Hepatocyte (in vitro differentiated cells): ENCODE measurements around the gene ZFHX3. TPM values are rescaled to one million over a fixed set of nuclear protein-coding genes. Genes with fewer than 3 reads are reported as not detected.
A peak's percentile ranks its signal among the peaks of the same experiment; 100 is the strongest.

Experiments
- DNase-seq: peaks from one replicate; pipeline ENCODE4 v3.0.0-alpha.2; 2016; ENCODE audit warnings: low spot score
- H2AFZ ChIP-seq: fragments of 200-600 bp; sonication (generic); 2 replicates; pipeline ENCODE4 v1.6.0; 2016; ENCODE audit warnings: antibody characterized with exemption, mild to moderate bottlenecking
- H3K27ac ChIP-seq: fragments of 200-600 bp; sonication (generic); 2 replicates; pipeline ENCODE4 v1.5.1; 2016; ENCODE audit warnings: mild to moderate bottlenecking
- H3K27me3 ChIP-seq: fragments of 200-600 bp; sonication (generic); 2 replicates; pipeline ENCODE4 v1.6.1; 2016
- H3K36me3 ChIP-seq: fragments of 200-600 bp; sonication (generic); replicated peaks from 2 replicates; pipeline ENCODE4 v1.5.1; 2016; ENCODE audit warnings: low read depth; ENCODE audit not compliant: insufficient read depth
- H3K4me1 ChIP-seq: fragments of 200-600 bp; sonication (generic); 2 replicates; pipeline ENCODE4 v1.5.1; 2016; ENCODE audit warnings: mild to moderate bottlenecking, moderate library complexity; ENCODE audit not compliant: insufficient read depth
- H3K4me2 ChIP-seq: fragments of 200-600 bp; sonication (generic); 2 replicates; pipeline ENCODE4 v1.6.0; 2016
- H3K4me3 ChIP-seq: fragments of 200-600 bp; sonication (generic); 2 replicates; pipeline ENCODE4 v1.5.1; 2016; ENCODE audit warnings: mild to moderate bottlenecking
- H3K79me2 ChIP-seq: fragments of 200-600 bp; sonication (generic); 2 replicates; pipeline ENCODE4 v1.6.0; 2017; ENCODE audit warnings: mild to moderate bottlenecking
- H3K9me2 ChIP-seq: fragments of 200-600 bp; sonication (generic); replicated peaks from 2 replicates; pipeline ENCODE4 v1.6.0; 2017; ENCODE audit warnings: mild to moderate bottlenecking; ENCODE audit not compliant: insufficient read depth
- H3K9me3 ChIP-seq: fragments of 200-600 bp; sonication (generic); 2 replicates; pipeline ENCODE4 v1.5.1; 2016; ENCODE audit warnings: low read depth, mild to moderate bottlenecking
- H4K20me1 ChIP-seq: fragments of 200-600 bp; sonication (generic); 2 replicates; pipeline ENCODE4 v1.6.0; 2016; ENCODE audit warnings: mild to moderate bottlenecking; ENCODE audit not compliant: insufficient read depth, poor library complexity, severe bottlenecking
- EZH2 ChIP-seq: fragments of 200-600 bp; sonication (generic); IDR thresholded peaks from 2 replicates; pipeline ENCODE4 v1.6.1; 2016; ENCODE audit warnings: antibody characterized with exemption, mild to moderate bottlenecking, borderline replicate concordance
- EZH2phosphoT487 ChIP-seq: fragments of 200-600 bp; sonication (generic); IDR thresholded peaks from one replicate; pipeline ENCODE4 v1.6.1; 2018; ENCODE audit warnings: antibody characterized with exemption, mild to moderate bottlenecking, low read depth, moderate library complexity; ENCODE audit not compliant: unreplicated experiment, severe bottlenecking
- WGBS: methylation state at CpG from one replicate; pipeline ENCODE4 v1.1.6; 2016; ENCODE audit warnings: low lambda C conversion rate; ENCODE audit errors: missing lambda C conversion rate; 5-methylcytosine and 5-hydroxymethylcytosine counted together
- polyA plus RNA-seq: library from polyadenylated mRNA; unstranded; fragments of >200 nt; fragmentation: Nextera tagmentation; extraction: Ambion mirVana; gene quantifications from 2 replicates; pipeline ENCODE4 v1.2.1, GENCODE V29; 2016
- total RNA-seq: library from RNA; depleted of rRNA; stranded (reverse); fragments of >200 nt; gene quantifications from 2 replicates; pipeline ENCODE4 v1.2.3, GENCODE V29; 2014
- TF ChIP-seq, protein P1 (sequence below): fragments of 200-600 bp; sonication (generic); IDR thresholded peaks from 2 replicates; pipeline ENCODE4 v1.5.1; 2016; ENCODE audit warnings: antibody characterized with exemption, mild to moderate bottlenecking; ENCODE audit not compliant: poor library complexity

Gene ZFHX3
- total and polyA plus RNA-seq, 2 experiments from 2014 or later = 6.4 to 11.6 TPM

DNA sequence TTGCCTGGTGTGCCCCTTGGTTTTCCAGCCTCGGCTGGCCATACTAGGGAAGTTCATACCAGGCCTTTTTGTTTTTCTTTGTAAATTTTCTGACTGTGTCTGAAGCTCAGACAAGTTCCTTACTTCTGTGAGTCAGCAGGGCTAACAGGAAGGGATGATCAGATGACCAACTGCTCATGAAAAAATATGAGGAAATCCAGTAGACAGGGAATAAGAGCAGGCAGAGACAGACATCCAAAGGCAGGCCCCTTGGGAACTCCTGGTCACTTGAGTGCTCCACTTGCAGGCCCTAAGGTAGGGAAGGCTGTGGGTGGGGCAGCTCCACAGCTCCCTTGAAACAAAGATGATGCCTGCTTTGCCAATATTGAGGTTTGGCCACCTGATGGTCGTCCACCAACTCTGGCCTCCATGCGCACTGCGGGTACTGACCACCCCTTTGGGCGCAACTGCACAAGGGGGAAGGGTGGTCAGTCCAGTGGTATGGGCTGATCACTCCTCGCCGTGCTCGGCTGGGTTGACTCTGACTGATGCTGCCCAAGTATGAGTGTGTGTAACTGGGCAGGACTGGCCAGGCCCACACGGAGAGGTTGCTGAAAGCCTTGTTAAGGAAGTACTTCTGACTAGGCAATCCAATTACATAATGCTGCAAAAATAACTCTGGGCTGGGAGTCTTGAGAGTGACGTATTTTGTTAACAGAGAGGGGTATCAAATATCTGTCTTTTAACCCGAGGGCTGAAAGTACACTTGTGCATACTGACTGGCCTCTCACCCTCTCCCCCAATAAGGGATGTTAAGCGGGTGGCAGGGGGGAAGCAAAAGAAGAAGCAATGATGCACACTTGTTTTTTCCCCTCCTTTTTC is 20.8 kb upstream of the ZFHX3 start:
- no peaks in the 10 kb centered on the region for H3K9me3 ChIP-seq

DNA sequence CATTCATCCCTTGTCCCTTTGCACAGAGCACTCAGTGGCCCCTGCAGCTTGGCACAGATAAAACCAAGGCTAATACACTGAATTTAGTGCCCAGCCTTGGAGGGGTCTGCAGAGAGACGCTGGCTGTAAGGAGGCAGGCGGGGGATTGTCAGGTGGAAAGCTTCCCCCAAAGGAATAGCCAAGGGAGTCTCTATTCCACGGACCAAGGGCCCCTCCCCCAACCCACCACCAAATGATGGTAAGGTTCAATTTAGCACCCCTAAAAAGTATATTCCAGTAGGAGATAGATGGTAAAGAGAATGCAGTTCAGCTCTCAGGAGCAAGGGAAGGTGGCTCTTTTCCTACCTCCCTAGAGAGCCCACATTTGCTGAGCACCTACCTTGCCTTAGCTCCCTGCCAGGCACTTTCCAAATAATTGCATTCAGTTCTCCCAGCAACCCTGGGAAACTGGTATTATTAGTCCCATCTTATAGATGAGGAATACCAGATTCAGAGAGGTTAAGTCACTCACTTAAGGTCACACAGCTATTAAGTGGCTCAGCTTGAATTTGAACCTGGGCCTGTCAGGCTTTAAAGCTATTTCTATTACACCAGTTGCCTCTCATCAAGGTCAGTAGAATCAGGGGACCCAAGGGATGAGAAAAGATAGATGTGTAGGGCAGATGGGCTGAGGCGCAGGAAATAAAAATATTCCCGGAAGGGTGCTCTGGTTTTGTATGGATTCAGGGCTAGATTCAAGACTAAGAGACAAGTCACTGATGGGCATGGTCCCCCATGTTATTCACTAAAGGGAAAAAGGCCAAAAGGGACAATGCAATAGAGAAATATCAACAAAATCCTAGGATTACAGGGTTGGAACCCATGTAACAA is 20.0 kb upstream of the ZFHX3 start:
- Histone ChIP-seq H3K36me3 (no peaks in the 10 kb centered on the region), H3K9me2 (no peaks in the 10 kb centered on the region), H4K20me1 (no peaks in the 10 kb centered on the region), H3K4me3 (no peak overlapping the region), H3K79me2 (no peaks in the 10 kb centered on the region), H3K4me1 (peaks cover 58% of the 10 kb centered on the region), H3K27ac (peak overlapping the region; percentile 35), H3K27me3 (peaks cover 49% of the 10 kb centered on the region), H2AFZ (no peak overlapping the region), H3K9me3 (no peaks in the 10 kb centered on the region), H3K4me2 (no peak overlapping the region)
- TF ChIP-seq, protein P1, sequence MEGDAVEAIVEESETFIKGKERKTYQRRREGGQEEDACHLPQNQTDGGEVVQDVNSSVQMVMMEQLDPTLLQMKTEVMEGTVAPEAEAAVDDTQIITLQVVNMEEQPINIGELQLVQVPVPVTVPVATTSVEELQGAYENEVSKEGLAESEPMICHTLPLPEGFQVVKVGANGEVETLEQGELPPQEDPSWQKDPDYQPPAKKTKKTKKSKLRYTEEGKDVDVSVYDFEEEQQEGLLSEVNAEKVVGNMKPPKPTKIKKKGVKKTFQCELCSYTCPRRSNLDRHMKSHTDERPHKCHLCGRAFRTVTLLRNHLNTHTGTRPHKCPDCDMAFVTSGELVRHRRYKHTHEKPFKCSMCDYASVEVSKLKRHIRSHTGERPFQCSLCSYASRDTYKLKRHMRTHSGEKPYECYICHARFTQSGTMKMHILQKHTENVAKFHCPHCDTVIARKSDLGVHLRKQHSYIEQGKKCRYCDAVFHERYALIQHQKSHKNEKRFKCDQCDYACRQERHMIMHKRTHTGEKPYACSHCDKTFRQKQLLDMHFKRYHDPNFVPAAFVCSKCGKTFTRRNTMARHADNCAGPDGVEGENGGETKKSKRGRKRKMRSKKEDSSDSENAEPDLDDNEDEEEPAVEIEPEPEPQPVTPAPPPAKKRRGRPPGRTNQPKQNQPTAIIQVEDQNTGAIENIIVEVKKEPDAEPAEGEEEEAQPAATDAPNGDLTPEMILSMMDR = no peak
- no peak for TF ChIP-seq EZH2
- no peak for TF ChIP-seq EZH2phosphoT487
- 63% methylated on average over 5 of the region's 5 CpGs for WGBS
- DNase-seq = no peak

More for the DNA sequence above, 20.8 kb upstream of the ZFHX3 start:
- no peak for DNase-seq
- Histone ChIP-seq H3K36me3 (no peaks in the 10 kb centered on the region), H4K20me1 (no peaks in the 10 kb centered on the region), H3K4me3 (no peak overlapping the region), H3K27ac (peak overlapping the region; percentile 78), H3K79me2 (no peaks in the 10 kb centered on the region), H3K9me2 (no peaks in the 10 kb centered on the region), H3K4me1 (peaks cover 53% of the 10 kb centered on the region), H3K4me2 (no peak overlapping the region), H3K27me3 (peaks cover 41% of the 10 kb centered on the region), H2AFZ (no peak overlapping the region)
- TF ChIP-seq, protein P1 = no peak
- no peak for TF ChIP-seq EZH2
- 75% methylated on average over 12 of the region's 12 CpGs for WGBS

DNA sequence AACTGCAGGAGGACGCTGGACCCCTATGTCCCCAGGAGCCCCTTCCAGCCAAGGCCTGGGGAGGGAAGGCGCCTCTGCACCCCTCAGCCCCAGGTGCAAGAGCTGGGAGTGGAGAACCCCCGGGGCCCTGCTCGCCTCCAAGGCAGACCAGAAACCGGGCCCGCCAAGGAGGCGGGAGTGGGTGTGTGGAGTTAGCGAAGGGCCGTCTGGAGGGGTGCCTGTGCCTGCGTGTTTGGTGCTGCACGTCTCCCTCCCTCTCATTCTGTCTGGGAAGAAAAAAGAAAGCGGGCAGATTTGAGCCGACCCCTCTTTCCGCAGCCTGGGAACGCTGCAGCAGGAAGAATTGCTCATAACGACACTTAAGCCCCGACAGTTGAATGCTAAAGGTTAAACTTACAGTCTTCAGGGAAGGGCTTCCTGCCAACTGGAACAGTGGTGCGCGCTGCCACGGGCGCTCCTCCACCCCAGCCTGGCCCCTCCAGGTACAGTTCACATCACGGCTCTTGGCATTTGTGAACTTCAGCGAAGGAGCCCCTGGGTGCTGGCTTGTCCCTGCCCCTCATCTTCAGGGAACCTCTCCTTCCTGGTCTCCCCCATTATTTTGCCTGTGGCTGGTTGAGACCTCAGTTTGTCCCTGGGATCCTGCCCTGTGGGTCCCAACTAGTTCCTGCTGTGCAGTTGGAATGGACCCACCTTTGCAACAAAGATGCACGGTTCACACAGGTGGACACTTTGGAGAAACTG is 19.2 kb upstream of the ZFHX3 start:
- Histone ChIP-seq H3K4me2 (peak overlapping the region; percentile 74), H3K4me3 (no peak overlapping the region), H3K27ac (no peak overlapping the region), H3K9me2 (no peaks in the 10 kb centered on the region), H4K20me1 (no peaks in the 10 kb centered on the region), H3K36me3 (no peaks in the 10 kb centered on the region), H2AFZ (no peak overlapping the region), H3K9me3 (no peaks in the 10 kb centered on the region), H3K79me2 (no peaks in the 10 kb centered on the region), H3K4me1 (peaks cover 63% of the 10 kb centered on the region), H3K27me3 (peaks cover 57% of the 10 kb centered on the region)
- 11% methylated on average over 22 of the region's 24 CpGs for WGBS
- TF ChIP-seq, protein P1 = no peak
- no peak for TF ChIP-seq EZH2
- TF ChIP-seq EZH2phosphoT487 = no peak
- peak; percentile 28 for DNase-seq
